HG03469 (cell line): ENCODE results near the gene DNMT1.
"Not testable (repeated sequence)": the region's sequence is repeated elsewhere in the genome, so short reads cannot be mapped to it uniquely, and the experiment has no call there.

Source experiments
- ATAC-seq: cut with Tn5 transposase; IDR thresholded peaks from one replicate; pipeline ENCODE4 v1.9.1; 2021; ENCODE audit warnings: mild to moderate bottlenecking, moderate library complexity, moderate number of reproducible peaks; ENCODE audit not compliant: unreplicated experiment

DNMT1 gene

GRCh38 chr19:10222201-10222890 is 27.6 kb upstream of the DNMT1 start:
- ATAC-seq, result no peak

- no peak for ATAC-seq
These were observed 25.9 kb upstream of the DNMT1 start for GRCh38 chr19:10220695-10221094.

DNA sequence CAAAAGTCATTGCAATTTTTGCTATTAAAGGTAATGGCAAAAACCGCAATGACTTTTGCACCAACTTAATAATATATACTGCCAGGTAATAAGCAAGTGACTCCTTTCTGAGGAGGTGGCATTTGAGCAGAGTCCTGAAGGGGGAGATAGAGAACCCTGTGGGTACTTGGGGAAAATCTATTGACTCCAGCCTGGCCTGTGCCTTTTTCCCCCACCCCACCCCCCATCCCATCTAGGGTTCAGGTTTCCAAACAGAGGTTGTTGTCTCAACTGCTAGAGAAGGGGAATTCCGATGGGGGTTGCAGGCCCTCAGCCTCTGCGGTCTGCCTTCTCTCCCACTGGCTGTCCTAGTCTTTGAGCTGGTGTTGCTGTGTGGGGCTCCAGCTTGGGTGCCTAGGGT is 24.9 kb upstream of the DNMT1 start:
- no peak for ATAC-seq

- no peak for ATAC-seq
These were observed 22.3 kb upstream of the DNMT1 start for GRCh38 chr19:10217085-10217484.

DNA sequence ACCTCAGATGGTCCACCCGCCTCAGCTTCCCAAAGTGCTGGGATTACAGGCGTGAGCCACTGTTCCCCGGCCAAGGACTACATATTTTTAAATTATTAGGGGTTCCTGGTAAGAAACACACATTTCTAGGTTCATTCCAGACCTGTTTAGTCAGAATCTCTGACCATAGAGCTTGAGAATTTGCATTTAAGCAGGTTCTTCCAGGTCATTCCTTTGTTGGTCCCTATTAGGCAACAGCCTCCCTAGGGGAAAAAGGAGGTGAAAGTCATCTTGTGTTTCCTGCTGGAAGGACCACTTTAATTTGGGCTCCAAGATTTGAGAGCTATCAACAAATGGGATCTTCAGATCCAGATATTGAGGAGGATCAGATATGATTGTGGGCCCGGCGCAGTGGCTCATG is 20.0 kb upstream of the DNMT1 start:
- ATAC-seq, result no peak

DNA sequence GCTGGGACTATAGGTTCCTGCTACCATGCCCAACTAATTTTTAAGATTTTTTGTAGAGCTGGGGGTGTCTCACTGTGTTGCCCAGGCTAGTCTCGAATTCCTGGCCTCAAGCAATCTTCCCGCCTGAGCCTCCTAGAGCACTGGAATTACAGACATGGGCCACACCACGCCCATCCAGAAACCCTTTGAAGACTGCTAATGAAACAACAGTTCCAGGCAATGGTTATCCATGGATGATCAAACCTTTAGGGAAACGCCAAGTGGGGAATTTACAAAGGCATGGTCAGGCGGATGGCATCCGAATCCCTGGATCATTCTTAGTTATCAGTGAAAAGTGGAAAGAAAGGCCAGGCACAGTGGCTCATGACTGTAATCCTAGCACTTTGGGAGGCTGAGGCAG is 16.9 kb upstream of the DNMT1 start:
- ATAC-seq, result no peak

DNA sequence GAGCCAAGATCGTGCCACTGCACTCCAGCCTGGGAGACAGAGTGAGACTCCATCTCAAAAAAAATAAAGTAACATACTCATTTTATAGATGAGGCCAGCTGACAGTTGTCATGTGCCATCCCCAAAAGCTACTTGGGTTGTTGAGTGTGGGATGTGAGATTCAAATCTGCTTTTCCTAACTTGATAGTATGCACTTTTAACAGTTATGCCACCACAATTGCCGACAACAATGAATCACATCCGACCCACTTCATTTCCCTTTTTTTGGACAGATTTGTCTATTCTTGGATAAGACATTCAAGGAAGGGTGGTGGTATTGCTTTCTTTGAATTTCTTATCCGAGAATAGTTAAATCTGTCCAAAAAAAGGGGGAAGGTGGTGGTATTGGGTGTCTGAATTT is 16.3 kb upstream of the DNMT1 start:
- no peak for ATAC-seq

DNA sequence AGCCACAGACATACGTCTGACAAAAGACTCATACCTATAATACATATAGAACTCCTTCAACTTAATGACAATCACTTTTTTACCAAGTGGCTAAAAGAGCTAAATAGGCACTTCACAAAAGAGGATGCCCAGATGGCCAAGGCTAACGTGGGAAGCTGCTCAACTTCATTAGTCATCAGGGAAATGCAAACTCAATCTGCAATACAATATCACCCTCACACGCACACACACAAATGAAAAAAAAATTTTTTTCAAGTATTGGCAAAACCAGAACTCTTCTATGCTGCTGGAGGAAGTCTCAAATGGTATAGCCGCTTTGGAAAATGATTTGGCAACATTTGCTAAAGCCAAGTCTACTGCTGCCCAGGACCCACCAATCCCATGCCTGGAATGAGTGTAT is 14.6 kb upstream of the DNMT1 start:
- no peak for ATAC-seq

GRCh38 chr19:10207026-10207425 is 12.3 kb upstream of the DNMT1 start:
- ATAC-seq, result no peak

DNA sequence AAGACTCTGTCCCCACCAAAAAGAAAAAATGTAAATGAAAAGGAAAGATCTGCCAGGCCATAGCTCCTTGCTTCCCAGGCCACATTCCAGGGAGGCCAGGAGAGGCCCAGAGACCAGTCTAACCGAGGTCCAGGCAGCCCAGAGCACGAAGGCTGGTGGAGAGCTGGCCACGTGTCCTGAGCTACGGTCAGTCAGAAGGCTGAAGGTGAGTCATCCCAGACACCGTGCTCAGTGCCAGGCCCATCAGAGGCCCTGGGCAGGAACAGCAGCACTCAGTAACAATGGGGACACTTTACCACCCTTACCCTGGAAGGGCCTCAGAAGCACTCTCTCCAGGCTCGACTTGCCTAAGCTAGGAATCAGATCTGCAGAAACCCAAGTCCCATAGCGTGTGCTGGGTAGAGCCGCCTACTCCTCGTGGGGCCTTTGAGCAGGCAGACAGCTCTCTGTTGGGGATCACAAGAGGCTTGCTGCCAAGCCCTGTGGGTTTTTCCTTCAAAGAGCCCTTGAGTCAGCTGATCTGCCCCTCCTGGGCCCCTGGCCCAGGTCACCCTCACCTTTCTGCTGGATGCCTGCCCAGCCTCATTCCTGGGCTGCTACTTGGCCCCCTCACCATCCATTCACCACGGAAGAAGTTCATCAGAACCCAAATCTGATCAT is 11.6 kb upstream of the DNMT1 start:
- ATAC-seq, result no peak

GRCh38 chr19:10205636-10206035 is 10.9 kb upstream of the DNMT1 start:
- ATAC-seq, result no peak

- no peak for ATAC-seq
These were observed 8.9 kb upstream of the DNMT1 start for GRCh38 chr19:10203686-10204085.

GRCh38 chr19:10201176-10201575 is 6.4 kb upstream of the DNMT1 start:
- ATAC-seq, result no peak

DNA sequence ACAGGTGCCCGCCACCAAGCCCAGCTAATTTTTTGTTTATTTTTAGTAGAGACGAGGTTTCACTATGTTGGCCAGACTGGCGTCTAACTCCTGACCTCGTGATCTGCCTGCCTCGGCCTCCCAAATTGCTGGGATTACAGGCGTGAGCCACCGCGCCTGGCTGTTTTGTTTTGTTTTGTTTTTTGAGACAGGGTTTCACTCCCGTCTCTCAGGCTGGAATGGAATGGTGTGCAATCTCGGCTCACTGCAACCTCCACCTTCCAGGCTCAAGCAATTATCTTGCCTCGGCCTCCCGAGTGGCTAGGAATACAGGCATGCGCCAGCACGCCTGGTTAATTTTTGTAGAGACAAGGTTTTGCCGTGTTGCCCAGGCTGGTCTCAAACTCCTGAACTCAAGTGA is 5.3 kb upstream of the DNMT1 start:
- ATAC-seq, result not testable (repeated sequence)

DNA sequence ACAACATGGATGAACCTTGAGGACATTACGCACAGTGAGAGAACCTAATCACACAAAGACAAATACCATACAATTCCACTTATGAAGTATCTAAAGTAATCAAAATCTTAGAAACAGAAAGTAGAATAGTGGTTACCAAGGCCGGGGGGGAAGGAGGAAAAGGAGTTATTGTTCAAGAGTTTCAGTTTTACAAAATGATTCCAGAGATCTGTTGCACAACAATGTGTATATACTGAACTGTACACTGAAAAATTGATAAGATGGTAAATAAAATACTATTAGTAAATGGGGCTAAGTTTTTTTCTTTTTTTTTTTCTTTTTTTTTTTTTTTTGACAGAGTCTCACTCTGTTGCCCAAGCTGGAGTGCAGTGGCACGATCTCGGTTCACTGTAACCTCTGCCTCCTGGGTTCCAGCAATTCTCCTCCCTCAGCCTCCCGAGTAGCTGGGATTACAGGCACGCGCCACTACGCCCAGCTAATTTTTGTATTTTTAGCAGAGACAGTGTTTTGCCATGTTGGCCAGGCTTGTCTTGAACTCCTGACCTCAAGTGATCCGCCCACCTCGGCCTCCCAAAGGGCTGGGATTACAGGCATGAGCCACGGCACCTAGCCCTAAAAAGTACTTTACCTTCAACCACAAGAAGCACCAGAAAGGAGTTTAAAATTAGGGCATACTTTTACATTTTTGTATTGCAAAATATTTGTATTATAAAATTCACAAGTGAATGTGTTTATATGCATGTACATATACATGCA is 4.3 kb upstream of the DNMT1 start:
- ATAC-seq, result not testable (repeated sequence)

GRCh38 chr19:10195199-10195519 is 406 bp upstream of the DNMT1 start:
- ATAC-seq, result no peak

- ATAC-seq, result no peak
These were observed 808 bp downstream of the DNMT1 start for GRCh38 chr19:10193790-10194499.

DNA sequence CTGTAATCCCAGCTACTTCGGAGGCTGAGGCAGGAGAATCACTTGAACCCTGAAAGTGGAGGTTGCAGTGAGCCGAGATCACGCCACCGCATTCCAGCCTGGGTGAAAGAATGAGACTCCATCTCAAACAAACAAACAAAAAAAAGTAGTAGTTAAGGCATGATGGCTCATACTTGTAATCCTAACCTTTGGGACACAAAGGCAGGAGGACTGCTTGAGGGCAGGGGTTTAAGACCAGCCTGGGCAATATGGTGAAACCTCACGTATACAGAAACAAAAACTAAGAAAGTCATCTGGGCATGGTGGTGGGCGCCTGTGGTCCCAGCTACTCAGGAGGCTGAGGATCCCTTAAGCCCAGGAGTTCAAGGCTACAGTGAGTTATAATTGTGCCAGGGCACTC is 1.8 kb downstream of the DNMT1 start:
- ATAC-seq, result no peak

- no peak for ATAC-seq
These were observed 3.4 kb downstream of the DNMT1 start for GRCh38 chr19:10191347-10191746.

DNA sequence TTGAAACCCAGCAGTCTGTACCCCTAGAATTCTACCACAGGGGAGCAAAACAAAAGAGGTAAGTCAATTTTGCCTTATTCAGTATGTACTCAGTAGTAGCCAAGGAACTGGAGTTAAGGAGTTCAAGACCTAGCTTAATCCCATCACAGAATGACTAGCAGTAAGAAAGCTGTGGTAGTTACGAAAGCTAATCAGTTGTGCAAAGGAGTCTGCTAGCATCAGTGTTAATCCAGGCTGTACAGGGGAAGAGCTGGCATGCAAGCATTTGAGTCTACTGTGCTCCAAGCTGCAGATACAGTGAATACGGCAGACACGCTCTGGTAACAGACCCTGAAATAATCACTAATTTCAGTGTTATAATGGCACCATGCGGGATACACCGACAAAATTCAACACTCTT is 4.7 kb downstream of the DNMT1 start:
- no peak for ATAC-seq

GRCh38 chr19:10189616-10190015 is 5.1 kb downstream of the DNMT1 start:
- no peak for ATAC-seq

- ATAC-seq, result no peak
These were observed 7.4 kb downstream of the DNMT1 start for GRCh38 chr19:10187315-10187714.
